ENCODE results near the gene SREBF1. TPM values are rescaled to one million over a fixed set of nuclear protein-coding genes. Genes with fewer than 3 reads are reported as not detected.
A peak's percentile ranks its signal among the peaks of the same experiment; 100 is the strongest.

SREBF1 gene
- total RNA-seq, 1 donor from 2014 or later, result 187 TPM

- no peaks in the 10 kb centered on the region for H3K27me3 Mint-ChIP-seq (ENCODE audit: low read depth)
- H3K9me3 Mint-ChIP-seq, result no peaks in the 10 kb centered on the region
- H3K4me1 Mint-ChIP-seq, result peaks cover 73% of the 10 kb centered on the region
- peaks cover 3% of the 10 kb centered on the region for H3K36me3 Mint-ChIP-seq
- no peak overlapping the region for H3K4me3 Mint-ChIP-seq
- peak overlapping the region; percentile 88 for H3K27ac Mint-ChIP-seq
- no peak for DNase-seq (ENCODE audit: low spot score in 2 of 2, unreplicated experiment in 2 of 2)
- TF ChIP-seq CTCF (IDR thresholded peaks at IDR 0.05; ENCODE audit: unreplicated experiment), result no peak
Observed at GRCh38 chr17:17766744-17767120, 70.1 kb downstream of the SREBF1 start.

GRCh38 chr17:17766077-17766743 lies 70.6 kb downstream of the SREBF1 start:
- H3K27me3 Mint-ChIP-seq (ENCODE audit: low read depth), result no peaks in the 10 kb centered on the region
- peak overlapping the region; percentile 88 for H3K27ac Mint-ChIP-seq
- H3K4me1 Mint-ChIP-seq, result peaks cover 72% of the 10 kb centered on the region
- TF ChIP-seq CTCF (IDR thresholded peaks at IDR 0.05; ENCODE audit: unreplicated experiment), result no peak
- no peak overlapping the region for H3K4me3 Mint-ChIP-seq
- H3K9me3 Mint-ChIP-seq, result no peaks in the 10 kb centered on the region
- H3K36me3 Mint-ChIP-seq, result peaks cover 3% of the 10 kb centered on the region
- no peak for DNase-seq (ENCODE audit: low spot score in 2 of 2, unreplicated experiment in 2 of 2)

- Mint-ChIP-seq H3K27ac (peak overlapping the region; percentile 88), H3K4me1 (peaks cover 65% of the 10 kb centered on the region), H3K4me3 (no peak overlapping the region), H3K9me3 (no peaks in the 10 kb centered on the region), H3K36me3 (peaks cover 3% of the 10 kb centered on the region), H3K27me3 (ENCODE audit: low read depth) (no peaks in the 10 kb centered on the region)
- no peak for DNase-seq (ENCODE audit: low spot score in 2 of 2, unreplicated experiment in 2 of 2)
- TF ChIP-seq CTCF (IDR thresholded peaks at IDR 0.05; ENCODE audit: unreplicated experiment), result no peak
Observed at GRCh38 chr17:17765359-17766076, 71.3 kb downstream of the SREBF1 start.

- Mint-ChIP-seq H3K4me3 (no peak overlapping the region), H3K27me3 (ENCODE audit: low read depth) (no peaks in the 10 kb centered on the region), H3K9me3 (no peaks in the 10 kb centered on the region), H3K36me3 (peaks cover 9% of the 10 kb centered on the region), H3K27ac (no peak overlapping the region), H3K4me1 (peaks cover 53% of the 10 kb centered on the region)
- no peak for DNase-seq (ENCODE audit: low spot score in 2 of 2, unreplicated experiment in 2 of 2)
- no peak for TF ChIP-seq CTCF (IDR thresholded peaks at IDR 0.05; ENCODE audit: unreplicated experiment)
Observed at GRCh38 chr17:17763734-17764133, 73.1 kb downstream of the SREBF1 start.

- Mint-ChIP-seq H3K36me3 (peaks cover 9% of the 10 kb centered on the region), H3K4me3 (no peak overlapping the region), H3K27me3 (ENCODE audit: low read depth) (no peaks in the 10 kb centered on the region), H3K4me1 (peaks cover 52% of the 10 kb centered on the region), H3K9me3 (no peaks in the 10 kb centered on the region), H3K27ac (peak overlapping the region; percentile 75)
- no peak for DNase-seq (ENCODE audit: low spot score in 2 of 2, unreplicated experiment in 2 of 2)
- no peak for TF ChIP-seq CTCF (IDR thresholded peaks at IDR 0.05; ENCODE audit: unreplicated experiment)
Observed at GRCh38 chr17:17763136-17763535, 73.7 kb downstream of the SREBF1 start.
